GM19372 (cell line): ENCODE data around the gene COX8C.
A peak's percentile ranks its signal among the peaks of the same experiment; 100 is the strongest.

ENCODE experiments used
- ATAC-seq: cut with Tn5 transposase; IDR thresholded peaks from one replicate; pipeline ENCODE4 v1.9.1; 2021; ENCODE audit warnings: mild to moderate bottlenecking, low read depth, moderate library complexity; ENCODE audit not compliant: unreplicated experiment

COX8C gene

DNA sequence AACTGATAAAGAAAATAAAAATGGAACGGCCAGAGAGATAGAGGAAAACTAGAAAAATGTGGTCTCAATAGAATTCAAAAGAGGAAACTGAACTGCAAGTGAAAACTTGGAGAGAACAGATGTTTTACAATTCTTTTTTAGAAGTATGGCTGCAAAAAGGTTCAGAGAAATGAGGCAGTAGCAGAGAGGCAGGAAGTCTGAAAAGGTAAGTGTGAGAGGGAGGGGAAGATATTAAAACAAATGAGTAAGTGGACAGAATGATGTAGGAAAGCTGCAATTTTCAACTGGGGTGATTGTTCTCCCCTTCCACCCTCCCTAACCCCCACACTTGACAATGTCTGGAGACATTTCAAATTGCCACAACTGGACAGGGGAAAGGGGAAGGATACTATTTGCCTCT lies 27.0 kb upstream of the COX8C start:
- no peak for ATAC-seq

DNA sequence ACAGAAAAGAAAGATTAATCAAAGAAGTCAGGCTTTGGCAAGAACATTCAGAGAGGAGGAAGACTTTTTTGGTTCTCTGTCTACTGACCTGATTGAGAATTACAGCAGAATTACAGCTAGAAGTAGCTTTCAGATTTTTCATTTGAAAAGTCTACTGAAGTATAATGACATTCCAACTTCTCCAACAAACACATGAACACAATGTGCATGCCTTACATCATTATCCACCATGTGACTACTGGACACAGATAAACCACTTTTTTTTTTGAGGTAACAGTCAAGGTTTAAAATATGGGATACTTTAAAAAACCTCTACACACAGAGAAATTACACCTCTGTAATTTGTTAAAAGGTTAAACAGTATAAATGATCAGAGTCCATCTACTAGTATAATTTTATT lies 26.5 kb upstream of the COX8C start:
- ATAC-seq: no peak

DNA sequence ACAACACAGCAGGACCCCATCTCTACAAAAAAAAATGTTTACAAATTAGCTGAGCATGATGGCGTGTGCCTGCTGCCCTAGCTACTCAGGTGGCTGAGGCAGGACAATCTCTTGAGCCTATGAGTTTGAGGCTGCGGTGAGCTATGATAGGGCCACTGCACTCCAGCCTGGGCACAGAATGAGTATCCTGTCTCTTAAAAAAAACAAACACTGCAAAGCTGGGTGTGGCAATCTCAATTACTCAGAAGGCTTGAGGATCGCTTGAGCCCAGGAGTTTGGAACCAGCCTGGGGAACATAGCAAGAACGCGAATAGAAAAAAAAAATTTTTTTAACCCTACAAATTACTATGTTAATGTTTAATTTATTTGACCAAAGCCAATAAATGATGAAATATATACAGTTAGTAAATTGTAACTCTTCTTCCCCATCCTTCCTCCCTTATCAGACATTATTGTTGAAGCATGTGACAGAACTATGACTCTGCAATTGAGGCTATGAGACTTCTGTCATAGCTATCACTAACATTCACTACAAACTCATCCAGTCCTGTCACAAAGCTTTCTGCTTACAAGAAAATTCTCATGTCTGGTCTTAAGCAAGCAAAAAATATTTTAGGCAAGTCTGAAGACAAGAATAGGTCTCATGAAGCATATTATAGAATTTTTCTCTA lies 23.9 kb upstream of the COX8C start:
- ATAC-seq: no peak

DNA sequence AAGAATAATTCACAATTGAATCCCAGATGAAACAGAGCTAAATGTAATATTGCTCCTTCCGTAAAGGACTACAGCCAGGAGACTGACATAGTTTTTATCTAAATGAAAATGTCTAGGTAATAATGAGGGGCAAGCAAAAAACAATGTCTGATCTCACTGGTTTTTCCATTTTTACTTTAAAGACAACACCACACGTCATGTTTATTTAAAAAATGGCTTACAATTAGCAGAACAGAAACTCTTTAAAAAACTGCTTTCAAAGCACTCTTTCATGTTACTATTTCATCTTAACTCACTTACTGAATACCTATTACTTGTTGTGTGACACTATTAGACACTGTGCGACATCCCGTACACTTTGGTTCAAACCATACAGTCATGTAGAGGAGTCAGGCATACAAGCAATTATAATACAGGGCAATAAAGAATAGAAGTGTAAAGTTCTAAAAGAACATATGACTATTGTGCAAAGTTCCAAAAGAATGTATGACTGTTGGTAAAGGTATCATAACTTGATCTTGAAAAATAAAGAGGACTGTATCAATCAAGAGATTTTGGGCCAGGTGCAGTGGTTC lies 23.3 kb upstream of the COX8C start:
- ATAC-seq: no peak

DNA sequence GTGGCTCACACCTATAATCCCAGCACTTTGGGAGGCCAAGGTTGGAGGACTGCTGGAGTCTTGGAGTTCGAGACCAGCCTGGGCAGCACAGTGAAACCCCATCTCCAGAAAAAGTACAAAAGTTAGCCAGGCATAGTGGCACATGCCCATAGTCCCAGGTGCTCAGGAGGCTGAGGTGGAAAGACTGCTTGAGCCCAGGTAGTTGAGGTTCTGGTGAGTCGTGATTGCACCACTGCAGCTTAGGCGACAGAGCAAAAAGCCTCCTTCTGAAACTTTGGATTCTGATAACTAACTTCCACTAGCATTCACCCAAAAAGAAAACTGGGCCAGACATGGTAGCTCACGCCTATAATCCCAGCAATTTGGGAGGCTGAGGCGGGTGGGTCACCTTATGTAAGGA lies 20.8 kb upstream of the COX8C start:
- no peak for ATAC-seq

DNA sequence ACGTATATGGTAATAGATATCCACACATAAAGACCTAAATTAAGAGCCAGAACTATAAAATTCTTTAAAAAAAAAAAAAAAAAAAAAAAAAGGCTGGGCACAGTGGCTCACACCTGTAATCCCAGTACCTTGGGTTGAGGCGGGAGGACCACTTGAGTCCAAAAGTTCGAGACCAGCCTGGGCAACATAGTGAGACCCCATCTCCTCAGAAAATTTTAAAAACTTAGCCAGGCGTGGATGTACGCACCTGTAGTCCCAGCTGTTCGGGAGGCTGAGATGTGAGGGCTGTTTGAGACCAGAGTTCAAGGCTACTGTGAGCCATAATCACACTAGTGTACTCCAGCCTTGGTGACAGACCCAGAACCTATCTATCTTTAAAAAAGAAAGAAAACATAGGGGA lies 18.4 kb upstream of the COX8C start:
- no peak for ATAC-seq

DNA sequence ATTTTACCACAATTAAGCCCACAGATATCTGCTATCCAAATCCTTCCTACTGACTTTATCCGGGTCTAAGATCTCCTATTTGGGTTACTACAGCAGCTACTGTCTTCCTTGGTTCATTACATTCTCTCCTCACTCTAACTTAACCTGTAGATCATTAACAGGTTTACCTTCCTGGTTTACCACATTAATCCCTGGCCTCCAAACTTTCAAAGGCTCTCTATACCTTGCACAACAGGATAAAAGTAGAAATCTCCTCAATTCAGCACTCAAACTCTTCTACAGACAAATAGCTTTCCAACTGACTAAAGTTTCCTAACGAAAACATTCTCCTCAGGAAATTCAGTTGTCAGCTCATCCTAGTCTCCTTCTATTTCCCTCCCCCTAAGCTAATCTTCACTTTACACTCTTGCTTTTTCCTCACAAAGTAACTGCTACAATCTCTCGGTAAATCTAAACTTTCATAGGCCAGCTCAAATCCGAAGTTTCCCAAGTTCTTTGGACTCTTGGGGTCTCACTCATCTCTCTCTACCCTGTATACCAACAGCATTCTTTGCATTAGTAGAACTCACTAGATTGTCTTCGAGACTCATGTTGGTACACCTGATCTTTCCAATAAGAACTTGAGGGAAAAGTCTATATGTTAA lies 16.9 kb upstream of the COX8C start:
- ATAC-seq: no peak

DNA sequence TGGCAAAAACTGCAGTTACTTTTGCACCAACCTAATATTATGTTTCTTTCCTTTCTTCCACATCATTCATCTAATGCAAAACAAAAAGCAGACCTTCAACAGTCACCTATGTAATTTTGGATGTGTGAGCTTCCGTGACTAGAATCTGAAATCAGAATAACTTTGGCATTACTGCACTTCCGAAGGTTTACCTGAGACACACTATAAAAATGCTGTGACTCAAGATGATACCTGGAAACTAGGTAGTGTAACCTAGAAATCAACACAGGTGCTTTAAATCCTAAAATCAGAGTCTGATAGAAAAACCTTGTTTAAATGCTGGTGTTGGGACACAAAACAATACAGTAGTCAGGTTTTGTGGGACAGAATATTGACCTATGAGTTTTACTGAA lies 16.4 kb upstream of the COX8C start:
- ATAC-seq: no peak

DNA sequence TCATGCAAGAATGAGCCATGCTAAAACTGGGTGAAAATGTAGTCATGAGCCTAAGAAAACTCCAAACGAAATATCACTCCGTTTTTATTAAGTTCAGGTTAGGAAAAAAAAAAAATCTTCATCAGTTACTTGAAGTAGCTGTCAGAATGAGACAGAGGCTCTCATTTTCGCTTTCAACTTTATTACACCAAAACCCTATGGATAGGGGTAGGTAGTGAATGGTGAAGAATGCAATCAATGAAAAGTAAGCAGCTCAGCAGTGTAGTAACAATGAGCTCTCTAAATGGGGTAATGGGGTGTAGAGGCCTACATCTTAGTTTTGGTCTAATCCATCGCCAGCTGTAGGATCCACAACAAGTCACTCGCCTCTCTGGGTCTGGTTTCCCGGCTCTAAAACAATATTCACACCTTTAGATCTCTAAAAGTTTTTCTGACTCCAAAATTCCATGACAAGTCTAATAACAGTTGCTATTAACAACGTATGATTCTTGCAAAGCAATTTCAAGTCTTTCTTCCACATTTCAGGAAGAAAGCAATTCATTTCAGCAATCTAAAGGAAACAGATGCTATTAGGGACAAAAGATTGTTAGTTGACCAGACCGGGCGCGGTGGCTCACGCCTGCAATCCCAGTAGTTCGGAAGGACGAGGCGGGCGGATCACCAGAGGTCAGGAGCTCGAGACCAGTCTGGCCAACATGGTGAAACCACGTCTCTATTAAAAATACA lies 15.8 kb upstream of the COX8C start:
- no peak for ATAC-seq

DNA sequence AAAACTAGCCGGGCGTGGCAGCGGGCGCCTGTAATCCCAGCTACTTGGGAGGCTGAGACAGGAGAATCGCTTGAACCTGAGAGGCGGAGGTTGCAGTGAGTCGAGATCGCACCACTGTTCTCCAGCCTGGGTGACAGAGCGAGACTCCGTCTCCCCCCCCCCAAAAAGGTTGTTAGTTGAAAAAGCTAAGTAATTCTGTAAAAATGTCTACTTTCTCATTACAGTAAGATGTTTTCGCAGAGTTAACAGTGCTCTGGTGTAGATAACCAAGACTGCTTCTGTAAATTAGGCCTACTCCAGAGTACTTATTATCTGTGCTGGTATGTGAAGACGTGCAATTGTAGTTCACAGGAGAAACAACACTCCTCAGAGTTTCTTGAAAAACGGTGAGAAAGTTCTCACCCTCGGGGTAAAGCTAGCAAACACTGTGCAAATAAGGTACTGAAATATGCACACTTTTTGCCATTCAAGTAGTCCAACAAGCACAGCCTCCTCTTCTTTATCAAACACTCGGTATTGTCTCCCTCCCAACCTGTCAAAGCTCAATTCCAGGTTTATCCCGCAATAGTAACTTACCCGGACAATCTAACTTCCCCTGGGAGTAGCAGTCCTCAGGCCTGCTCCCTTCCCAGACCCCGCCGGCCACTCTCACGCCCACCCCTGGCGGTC lies 15.1 kb upstream of the COX8C start:
- peak; percentile 0 for ATAC-seq

DNA sequence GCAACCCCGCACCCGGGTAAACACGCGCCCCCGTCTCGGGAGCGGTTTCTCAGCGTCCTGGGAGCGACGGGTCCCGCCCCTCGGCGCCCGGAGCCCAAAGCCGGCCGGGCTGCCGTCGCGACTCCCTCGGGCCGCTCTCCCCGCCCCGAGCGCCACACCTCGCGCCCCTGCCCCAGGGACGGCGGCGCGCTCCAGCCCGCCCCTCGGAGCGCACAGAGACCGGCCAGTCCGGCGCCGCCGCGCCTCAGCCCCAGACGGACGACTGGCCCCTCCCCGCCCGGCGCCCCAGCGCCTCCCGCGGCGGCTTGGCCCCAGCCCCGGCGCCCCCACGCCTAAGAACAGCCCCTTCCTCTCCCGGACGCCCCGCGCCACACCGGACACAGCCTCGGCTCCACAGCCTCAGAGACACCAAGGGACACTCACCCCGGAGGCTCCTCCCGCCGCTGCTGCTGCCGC lies 14.6 kb upstream of the COX8C start:
- ATAC-seq: peak; percentile 51

DNA sequence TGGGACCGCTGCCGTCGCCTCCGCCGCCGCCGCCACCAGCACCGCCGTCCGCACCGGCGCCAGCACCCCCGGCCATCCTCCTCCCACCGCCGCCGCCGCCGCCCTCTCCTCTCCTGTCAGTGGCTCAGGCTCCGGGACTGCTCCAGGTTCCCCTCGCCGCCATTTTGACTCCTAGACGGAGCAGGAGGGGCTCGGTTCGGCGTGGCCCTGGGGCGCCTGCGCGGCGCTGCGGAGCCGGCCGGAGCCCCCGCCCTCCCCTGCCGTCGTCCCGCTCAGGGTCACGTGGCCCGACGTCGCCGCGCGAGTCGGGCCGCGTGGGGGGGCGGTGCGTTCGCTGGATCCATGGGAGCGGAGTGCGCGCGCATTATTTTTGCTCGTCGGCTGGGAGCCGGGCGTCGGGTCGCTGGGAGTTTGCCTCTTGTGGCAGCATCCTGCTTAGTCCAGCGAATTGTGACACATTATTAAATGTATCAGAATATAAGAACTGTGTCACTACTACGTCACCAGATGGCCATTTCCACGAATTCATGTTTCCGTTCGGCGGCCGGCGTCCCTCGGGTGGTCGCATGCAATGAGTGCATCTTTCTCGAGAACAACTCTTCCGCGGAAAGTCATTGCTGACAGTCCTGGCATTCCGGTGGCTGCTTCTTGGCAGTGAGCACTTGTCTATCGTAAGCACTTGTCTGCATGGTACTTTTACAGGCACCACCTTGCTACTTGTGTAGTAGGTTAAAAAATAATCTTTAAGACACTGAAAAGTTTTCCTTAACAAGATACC lies 13.9 kb upstream of the COX8C start, which contains the start of gene BTBD7:
Gene BTBD7 (minus strand): TSS at position 184 of the 778 bp plus-strand sequence. CDS start 36,985 bp downstream, outside the sequence.
- peak; percentile 70 for ATAC-seq

DNA sequence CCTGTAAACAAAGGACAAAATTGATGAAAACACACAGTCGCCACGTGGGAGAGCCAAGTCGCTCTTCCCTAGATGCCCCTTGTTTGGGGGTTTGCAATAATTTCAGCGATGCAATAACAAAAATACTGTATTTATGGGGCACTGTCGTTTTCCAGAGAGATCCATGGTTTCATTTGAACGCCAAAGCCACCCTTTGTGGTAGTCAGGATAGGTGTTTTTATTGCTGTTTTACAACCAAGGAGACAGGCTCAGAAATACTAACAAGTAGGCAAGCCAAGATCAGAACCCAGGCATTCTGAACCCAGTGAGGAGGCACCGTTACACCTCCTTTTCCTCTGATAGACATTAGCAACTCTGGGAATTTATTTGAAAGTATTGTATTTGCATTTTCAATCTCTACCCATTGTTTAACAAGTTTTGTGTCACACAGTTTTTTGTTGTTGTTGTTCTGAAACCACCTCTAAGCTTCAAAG lies 13.3 kb upstream of the COX8C start:
- ATAC-seq: no peak

DNA sequence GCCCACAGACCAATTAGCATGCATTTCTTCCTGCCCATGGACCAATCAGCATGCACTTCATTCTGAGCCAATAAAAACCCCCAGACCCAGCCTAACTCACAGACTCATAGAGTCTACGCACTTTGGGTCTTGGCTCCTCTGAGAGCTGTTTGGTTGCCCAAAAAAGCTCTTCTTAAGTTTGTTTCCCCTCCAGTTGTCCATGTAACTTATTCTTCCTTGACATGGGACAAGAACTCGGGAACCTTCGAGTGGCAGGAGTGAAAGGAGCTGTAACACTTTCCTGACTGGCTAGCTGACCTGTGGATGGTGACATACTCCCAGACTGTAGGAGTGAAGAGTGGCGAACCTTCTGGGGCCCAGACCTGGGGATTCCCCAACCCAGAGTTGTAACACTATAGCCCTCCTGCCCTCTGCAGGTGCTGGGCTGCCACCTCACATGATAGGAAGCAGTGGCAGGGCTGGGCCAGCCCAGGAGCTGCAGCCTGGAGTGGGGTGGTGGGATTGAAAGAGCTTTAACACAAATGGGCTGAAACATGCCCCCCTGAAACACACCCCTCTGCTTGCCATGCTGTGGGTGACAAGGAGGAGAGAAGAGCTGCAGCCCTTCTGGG lies 9.7 kb upstream of the COX8C start:
- ATAC-seq: no peak

DNA sequence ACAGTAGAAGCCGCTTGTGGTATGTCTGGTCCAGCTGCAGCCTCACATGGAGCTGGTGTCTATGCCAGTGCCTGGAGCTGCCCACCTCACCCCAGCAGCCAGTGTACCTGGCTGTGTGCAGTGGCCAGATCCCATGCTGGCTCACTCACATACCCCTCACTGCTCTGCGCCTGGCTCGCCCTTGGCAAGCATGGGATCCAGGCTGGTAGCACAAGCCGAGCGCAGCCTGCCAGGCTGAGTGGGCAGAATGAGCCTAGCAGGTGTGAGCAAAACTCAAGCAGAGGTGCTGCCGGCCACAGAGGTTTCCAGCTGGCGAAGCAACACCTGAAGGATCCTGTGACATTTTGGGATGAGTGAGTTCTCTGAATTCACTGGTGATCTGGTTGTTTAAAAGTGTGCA lies 9.1 kb upstream of the COX8C start:
- ATAC-seq: no peak

DNA sequence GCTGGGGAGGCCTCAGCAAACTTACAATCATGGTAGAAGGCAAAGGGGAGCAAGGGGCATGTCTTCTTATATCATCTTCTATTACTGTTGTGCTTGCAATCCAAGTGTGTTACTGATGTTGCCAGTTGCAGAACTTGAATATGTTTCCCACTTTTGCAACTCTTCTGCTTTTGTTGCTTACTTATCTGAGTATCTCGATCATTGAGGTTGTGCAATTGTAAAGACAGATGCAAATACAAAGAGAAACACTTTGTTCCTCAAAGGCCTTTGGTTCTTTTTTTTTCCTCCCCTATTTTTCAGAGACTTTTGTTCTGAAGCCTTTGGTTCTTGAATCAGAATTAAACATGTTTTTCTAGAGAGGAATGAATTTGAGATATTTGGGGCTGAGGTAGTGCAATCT lies 3.7 kb upstream of the COX8C start:
- no peak for ATAC-seq

DNA sequence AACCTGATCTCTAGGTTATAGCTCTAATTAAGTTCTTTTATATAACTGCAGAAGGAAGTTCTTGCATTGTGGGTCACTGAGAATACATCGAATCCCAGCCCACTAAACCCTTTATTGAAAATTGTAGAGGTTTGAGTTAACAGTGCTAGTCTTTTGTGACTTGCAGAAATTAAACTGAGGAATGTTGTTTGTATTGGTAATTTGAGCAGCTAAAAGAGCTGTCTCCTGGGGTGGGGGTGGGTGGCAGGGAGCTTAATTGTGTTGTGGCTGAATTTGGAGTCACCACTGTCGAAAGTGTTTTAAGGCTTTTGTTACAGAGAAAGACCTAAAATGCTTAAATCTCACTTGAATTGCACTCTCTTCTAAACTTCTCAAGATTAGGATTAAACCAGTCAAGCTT lies 3.2 kb upstream of the COX8C start:
- no peak for ATAC-seq

DNA sequence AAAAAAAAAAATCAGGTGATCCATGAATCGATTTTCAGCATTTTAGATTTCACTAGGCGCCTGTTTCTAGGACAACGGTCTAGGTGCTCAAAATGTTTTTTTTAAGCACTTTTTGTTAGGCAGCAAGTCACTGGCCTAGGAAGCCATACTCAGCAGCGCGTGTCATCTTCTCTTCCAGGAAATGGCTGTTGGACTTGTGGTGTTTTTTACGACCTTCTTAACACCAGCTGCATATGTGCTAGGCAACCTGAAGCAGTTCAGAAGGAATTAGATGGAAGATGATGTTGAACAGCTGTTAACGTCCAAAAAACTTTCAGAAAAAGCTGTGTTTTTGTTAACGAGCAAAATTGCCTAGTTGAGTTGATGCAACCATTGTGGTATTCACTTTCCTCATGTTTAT lies 868 bp downstream of the COX8C start:
- ATAC-seq: no peak

DNA sequence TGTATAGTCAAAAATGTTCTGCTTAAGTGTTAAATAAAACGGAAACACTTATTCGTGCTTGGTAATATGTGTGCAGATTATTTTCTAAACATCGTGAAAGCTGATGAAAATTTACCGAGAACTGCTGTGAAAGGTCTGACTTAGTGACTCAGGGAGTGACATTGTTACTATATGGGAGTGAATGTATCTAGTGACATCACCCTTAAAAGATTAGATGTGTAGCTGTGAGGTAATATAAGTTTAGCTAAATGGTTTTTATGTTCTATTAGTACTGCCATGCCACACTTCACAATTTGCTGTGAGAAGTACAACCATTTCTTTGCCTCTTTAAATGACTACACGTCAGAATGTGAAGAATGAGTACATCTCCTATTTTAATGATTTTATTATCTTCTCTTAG lies 1.3 kb downstream of the COX8C start:
- no peak for ATAC-seq
